ENCODE measurements around the gene POLR3F. TPM values are rescaled to one million over a fixed set of nuclear protein-coding genes. Genes with fewer than 3 reads are reported as not detected.
"Not testable (repeated sequence)": the region's sequence is repeated elsewhere in the genome, so short reads cannot be mapped to it uniquely, and the experiment has no call there.

Gene POLR3F
- total RNA-seq, 1 donor from 2014 or later, result 13.3 TPM

DNA sequence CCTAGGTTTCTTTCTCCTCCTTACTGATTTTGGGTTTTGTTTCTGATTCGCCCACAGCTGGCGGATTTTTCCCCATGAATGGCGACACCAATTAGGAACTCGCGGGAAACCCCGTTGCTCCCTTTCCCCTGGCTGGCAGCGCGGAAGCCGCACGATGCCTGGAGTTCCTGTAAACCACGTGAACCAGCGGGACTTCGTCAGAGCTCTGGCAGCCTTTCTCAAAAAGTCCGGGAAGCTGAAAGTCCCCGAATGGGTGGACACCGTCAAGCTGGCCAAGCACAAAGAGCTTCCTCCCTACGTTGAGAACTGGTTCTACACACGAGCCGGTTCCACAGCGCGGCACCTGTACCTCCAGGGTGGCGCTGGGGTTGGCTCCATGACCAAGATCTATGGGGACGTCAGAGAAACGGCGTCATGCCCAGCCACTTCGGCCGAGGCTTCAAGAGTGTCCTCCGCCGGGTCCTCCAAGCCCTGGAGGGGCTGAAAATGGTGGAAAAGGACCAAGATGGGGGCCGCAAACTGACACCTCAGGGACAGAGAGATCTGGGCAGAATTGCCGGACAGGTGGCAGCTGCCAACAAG, 37.4 kb downstream of the POLR3F start:
- DNase-seq, result peak; percentile 16

DNA sequence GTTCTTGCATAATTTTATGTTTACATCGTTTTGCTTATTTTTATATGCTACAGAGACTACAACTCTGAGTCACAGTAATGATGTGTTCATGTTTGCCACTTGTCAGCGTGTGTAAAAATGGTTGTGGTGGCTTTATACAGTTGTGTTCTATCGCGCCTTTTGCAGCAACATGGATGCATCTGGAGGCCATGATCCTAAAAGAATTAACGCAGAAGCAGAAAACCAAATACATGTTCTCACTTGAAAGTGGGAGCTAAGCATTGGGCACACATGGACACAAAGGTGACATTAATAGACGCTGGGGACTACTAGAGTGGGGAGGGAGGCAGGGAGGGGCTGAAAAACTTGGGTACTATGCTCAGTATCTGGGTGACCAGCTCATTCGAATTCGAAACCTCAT, 39.6 kb downstream of the POLR3F start:
- DNase-seq, result no peak

DNA sequence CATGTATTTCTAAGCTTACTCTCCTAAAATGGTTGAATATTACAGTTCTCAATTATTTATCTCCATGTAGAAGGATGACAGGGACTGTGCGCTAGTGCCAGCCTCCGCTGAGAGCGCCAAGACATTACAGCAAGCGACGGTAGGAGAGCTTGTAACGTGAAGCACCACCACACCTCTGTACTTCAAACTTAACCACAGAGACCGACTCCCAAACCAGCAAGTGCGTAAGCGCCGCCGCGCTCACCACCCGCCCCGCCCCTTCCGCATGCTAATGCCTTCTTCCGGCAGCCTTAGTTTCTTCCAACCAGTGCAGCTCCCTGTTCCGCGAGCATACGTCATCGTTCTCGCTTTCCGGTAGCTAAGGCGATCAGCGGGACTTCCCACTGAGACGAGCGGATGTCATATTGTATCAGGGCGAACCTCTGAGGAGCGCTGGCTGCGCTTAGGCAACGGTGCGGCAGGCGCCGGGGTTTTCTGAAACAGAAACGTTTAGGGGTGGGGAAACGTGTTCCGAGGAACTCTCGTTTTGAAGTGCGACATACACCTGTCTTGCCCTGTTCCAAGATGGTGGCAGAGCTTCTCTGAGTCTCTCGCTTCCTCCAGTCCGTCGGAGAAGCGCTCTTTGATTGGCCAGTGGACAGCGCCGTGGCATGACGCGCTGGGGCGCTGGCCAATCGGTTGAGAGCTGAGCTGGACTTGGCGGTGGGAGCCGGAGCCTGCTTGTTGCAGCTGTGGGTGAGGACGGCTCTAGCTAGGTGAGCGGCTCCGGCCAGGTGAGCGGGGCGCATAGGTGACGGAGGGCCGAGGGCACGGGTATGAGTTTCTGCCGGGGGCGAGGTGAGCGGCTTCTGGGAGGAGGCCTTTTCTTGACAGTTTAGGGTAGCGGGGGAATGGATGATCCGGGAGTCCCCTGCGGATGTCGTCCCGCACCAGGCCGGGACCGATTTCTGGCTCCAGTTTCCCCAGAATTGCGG, 40.3 kb downstream of the POLR3F start, which contains the start of gene SEC23B:
Gene SEC23B (plus strand): TSS at position 723 of the 974 bp plus-strand sequence. CDS start 2,896 bp downstream, outside the sequence.
- DNase-seq, result peak; percentile 99

DNA sequence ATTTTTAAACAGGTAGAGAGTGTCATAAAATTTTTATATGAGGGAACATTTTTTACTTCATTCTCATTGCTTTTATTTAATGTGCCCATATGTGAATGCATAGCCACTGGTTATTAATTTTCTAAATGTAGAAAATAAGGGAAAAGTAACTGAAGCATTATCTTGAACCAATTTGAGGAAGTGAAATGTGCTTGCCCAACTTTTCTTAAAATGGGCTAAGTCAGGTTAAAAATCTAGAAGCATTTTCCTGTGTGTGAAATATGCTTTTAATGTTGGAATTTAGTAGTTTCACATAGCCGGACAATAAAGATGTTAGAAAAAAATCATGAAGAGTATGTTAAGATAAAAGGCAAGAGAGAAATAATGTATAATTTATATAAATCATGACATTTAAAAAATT, 44.4 kb downstream of the POLR3F start:
- DNase-seq, result no peak

DNA sequence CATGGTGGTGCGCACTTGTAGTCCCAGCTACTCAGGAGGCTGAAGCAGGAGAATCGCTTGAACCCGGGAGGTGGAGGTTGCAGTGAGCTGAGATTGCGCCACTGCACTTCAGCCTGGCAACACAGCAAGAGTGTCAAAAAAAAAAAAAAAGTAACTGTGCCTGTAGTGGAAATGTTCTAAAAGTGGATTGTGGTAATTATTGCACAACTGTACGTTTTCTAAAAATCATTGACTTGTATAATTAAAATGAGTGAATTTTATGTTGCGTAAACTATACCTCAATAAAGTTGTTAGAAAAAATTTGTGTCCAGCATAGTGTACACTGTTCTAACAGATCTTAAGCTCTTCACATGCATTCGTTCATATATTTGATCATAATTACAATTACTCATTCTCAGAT, 46.0 kb downstream of the POLR3F start:
- no peak for DNase-seq

DNA sequence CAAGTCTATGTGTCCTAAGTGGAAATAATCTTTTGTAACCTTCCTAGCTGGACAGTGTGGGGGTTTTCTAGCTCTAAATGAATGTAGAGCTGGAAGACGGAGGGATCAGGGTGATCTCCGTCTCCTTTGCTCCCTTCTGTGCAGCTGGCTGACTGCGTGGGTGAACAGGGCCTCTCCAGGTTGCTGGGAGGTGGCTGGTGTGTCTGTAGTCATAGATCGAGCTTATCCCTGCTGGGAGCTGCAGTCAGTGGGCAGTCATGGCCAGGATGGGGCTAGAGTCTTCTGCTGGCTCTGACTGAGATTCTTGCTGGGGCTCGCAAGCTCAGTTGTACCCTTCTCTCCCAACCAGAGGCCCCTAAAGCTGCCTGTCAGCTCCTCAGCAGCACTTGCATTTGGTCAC, 46.9 kb downstream of the POLR3F start:
- no peak for DNase-seq

DNA sequence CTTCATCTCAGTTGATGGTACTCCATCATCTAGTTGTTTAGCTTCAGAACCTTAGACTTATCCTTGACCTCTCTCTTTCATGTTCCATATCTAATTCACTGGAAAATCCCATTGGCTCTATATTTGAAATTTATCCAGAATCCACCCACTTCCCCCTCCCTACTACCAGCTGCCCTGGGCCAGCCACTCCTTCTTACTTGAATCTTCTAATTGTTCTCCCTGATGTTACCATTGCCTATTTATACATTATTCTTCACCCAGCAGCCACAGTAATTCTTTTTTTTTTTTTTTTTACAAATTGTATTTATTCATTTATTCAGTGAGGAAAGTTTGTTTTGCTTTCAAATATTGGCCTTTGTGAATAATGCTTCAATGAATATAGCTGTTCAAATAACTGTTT, 48.8 kb downstream of the POLR3F start:
- DNase-seq, result no peak

DNA sequence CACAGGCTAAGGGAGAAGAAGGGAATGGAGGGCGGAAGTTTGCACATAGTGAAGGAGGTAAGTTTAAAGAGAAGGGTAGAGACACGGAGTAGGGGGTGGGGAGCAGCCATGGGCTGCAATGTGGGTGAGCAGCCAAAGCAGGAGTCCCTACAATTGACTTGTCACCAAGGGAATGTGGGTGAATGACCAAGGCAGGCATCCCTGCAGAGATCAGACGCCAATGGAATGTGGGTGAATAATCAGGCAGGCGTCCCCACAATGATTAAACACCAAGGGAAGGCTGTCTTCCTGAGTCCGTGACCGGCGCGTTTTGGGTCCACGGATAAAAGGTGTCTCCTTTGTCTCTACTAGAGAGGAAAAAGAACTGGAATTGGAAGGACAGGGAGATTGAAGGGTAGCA, 54.9 kb downstream of the POLR3F start:
- DNase-seq, result not testable (repeated sequence)

DNA sequence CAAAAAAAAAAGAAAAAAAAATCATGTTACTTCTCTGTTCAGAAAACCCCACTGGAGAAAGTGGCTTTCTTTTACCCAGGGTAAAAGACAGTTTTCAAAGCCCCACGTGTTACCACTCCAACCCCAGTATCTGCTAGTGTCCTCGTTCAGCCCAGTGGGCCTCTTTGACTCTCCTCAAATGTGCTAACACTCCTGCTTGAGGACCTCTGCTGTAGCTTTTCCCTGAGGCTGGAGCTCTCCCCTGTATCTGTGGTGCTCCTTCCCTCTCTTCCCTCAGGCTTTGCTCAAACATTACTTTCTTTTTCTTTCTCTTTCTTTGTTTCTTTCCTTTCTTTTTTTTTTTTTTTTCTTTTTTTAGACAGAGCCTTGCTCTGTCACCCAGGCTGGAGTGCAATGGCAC, 55.9 kb downstream of the POLR3F start:
- DNase-seq, result no peak

DNA sequence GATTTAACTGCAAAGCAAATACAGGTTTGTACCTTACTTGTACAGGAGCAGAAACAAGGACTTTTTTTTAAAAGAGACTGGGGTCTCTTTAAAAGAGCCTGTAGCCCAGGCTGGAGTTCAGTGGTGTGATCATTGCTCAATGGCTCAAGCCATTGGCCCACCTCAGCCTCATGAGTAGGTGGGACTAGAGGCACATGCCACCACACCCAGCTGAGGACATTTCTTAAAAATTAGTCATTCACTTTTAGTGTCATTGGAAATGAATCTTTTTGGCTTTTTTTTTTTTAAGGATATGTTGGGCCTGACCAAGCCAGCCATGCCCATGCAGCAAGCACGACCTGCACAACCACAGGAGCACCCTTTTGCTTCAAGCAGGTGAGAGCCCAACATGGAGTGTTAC, 57.5 kb downstream of the POLR3F start:
- no peak for DNase-seq

DNA sequence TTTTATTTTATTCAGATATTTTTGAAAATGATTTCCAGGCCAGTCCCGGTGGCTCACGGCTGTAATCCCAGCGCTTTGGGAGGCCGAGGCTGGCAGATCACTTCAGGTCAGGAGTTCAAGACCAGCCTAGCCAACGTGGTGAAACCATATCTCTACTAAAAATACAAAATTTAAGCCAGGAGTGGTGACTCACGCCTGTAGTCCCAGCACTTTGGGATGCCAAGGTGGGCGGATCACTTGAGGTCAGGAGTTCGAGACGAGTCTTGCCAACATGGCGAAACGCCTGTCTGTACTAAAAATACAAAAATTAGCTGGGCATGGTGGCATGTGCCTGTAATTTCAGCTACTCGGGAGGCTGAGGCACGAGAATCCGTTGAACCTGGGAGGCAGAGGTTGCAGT, 59.6 kb downstream of the POLR3F start:
- not testable (repeated sequence) for DNase-seq

DNA sequence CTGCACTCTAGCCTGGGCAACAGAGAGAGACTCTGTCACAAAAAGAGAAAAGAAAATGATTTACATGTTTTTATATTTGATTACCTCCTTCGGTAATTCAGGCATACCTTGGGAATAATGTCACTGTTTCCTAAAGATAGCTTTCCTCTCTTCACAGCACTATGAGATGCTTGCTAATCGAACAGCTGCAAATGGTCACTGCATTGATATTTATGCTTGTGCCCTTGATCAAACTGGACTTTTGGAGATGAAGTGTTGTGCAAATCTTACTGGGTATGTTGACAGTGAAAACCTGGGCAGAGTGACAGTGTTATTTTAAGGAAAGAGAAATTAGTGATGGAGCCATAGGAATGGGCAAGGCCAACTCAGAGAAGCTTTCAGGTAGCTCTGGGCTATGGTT, 60.1 kb downstream of the POLR3F start:
- DNase-seq, result no peak

DNA sequence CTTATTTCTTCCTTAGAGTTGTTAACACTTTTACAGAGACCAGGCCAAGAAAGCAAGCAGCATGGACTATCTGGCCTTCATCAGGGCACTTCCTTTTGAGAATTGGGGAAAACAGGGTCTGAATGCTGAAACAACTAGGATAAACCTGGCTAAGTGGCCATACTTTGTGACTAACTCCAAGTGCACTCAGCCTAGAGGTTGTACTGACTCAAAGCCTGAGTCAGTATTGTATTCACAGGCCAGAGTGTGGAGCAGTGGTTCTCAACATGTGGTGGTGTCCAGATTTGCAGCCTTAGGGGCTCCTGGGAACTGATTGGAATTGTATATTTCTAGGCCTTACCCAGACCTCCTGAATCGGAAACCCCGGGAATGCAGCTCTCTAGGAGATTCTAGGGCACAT, 60.6 kb downstream of the POLR3F start:
- no peak for DNase-seq

DNA sequence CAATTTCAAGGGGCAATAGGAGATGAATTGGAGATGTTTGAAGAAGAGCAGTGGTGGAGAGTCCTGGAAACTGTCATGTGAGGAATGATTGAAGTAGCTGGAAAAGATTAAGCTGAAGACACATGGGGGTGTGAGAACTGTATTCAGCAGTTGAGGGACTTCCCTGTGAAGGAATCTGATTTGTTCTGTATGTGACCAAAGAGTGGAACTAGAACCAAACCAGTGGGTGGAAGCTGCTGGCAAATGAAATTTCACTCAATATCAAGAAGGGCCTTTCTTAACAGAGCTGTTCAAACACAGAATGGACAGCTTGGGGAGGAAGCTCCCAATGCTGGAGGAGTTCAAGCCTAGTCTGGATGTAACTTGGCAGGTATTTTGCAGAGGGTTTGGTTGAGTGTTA, 61.9 kb downstream of the POLR3F start:
- no peak for DNase-seq

DNA sequence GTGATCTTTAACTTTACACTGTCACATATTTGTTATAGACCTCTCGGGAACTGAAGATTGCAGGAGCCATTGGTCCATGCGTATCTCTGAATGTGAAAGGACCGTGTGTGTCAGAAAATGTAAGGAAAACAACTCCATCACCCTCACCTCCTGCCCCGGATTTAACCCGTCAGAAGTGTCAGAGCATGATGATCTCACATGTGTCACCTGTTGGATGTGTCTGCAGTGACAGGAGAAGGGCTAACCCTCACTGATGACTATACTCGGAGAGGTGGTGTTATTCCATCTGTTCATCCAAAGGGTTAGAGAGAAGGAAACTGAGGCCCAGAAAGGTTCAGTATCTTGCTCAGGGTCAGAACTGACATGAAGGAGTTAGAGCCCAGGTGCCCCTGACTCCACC, 65.4 kb downstream of the POLR3F start:
- no peak for DNase-seq

DNA sequence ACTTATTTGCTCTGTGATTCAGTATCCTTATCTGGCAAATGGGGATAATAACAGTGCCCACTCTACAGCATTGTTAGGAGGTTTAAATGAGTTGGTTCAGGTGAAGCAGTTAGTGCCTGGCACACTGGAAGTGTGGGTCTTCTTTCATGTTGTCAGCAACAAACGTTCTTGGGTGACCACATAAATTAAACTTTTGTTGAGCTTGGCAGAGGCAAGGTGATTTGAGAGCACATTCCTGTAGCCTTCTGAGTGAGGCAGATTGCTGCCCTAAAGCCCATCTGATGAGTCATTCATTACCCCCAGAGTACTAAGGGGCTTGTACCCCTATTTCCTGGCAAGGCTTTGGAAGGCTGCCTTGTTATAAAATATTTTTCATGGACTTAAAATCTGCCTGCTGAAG, 66.3 kb downstream of the POLR3F start:
- DNase-seq, result no peak

DNA sequence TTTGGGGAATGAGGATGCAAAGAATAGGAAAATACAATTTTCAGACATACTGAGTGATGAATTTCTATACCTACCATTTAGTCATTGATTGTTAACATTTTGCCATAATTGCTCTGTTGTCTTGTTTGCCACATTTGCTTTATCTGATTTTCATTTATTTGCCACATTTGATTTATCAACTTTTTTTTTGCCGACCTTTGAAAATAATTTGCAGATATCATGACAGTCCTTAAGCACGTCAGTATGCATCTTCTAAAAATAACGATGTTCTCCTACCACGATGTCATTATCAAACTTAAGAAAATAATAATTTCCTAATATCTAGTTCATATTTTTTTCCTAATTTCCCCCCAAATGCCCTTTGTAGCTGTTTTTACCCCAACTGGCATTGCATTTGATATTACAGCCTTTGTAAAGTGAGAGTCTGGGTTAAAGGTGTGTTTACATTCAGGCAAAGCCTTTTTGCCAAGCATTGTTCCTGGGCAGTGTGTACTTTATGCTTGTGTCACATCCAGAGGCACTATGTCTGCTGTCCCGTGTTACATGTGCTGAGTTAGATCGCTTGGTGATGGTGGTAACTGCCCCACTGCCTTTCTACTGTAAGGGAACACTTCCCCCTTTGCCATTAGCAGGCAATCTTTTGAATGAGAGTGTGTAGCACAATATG, 66.9 kb downstream of the POLR3F start:
- DNase-seq, result no peak

Small RNAs within 50 kb of the gene (small RNA-seq; reads per million reads assigned to genes)
- gene MIR3192 (ENCODE audit: low replicate concordance) (not detected), gene RNA5SP476 (ENCODE audit: low replicate concordance) (not detected)

Other genes starting within 250 kb of the POLR3F start
- gene ZNF133, start 178.9 kb upstream of the POLR3F start, total RNA-seq, result 25.8 TPM
- 1.6 TPM for gene DZANK1, start 360 bp upstream of the POLR3F start, total RNA-seq
- 11.7 TPM for gene RBBP9, start 29.8 kb downstream of the POLR3F start, total RNA-seq
- 23.5 TPM for gene SEC23B, start 40.5 kb downstream of the POLR3F start, total RNA-seq
- gene SMIM26, start 100.0 kb downstream of the POLR3F start, total RNA-seq, result 143 TPM
- 22.9 TPM for gene DTD1, start 120.7 kb downstream of the POLR3F start, total RNA-seq

Data from tongue (tissue), 3 donors.